ENCODE data around the gene MS4A7. TPM values are rescaled to one million over a fixed set of nuclear protein-coding genes. Genes with fewer than 3 reads are reported as not detected.

MS4A7 gene
- total RNA-seq, 6 donors from 2014 or later = 90.9 to 216 (median 183) TPM

GRCh38 chr11:60375316-60375715, 3.0 kb upstream of the MS4A7 start:
- Histone ChIP-seq H3K9me3 (no peaks in the 10 kb centered on the region), H3K4me1 (peaks cover 4 to 21% (median 9%) of the 10 kb centered on the region in 4 donors), H3K27ac (no peak overlapping the region), H3K36me3 (no peaks in the 10 kb centered on the region), H3K4me3 (no peak overlapping the region), H3K27me3 (no peaks in the 10 kb centered on the region)
- WGBS, 2 donors = 83 to 96% methylated on average over 3 of the region's 3 CpGs
- TF ChIP-seq CTCF (IDR thresholded peaks at IDR 0.05) = no peak
- TF ChIP-seq POLR2A (IDR thresholded peaks at IDR 0.05) = no peak
- TF ChIP-seq POLR2AphosphoS5 (IDR thresholded peaks at IDR 0.05) = no peak
- TF ChIP-seq EP300 (IDR thresholded peaks at IDR 0.05) = no peak
- ATAC-seq (ENCODE audit: low FRiP score in 2 of 2) (no peak), DNase-seq (no peak)

GRCh38 chr11:60376601-60377000, 1.7 kb upstream of the MS4A7 start:
- Histone ChIP-seq H3K27me3 (no peaks in the 10 kb centered on the region), H3K36me3 (no peaks in the 10 kb centered on the region), H3K9me3 (no peaks in the 10 kb centered on the region), H3K4me1 (peaks cover 0 to 8% (median 0%) of the 10 kb centered on the region in 4 donors), H3K27ac (peak overlapping the region in 2 of 4 donors; percentile 74 to 75), H3K4me3 (no peak overlapping the region)
- 58 to 74% methylated on average over 3 of the region's 3 CpGs for WGBS, 2 donors
- DNase-seq (no peak), ATAC-seq (ENCODE audit: low FRiP score in 2 of 2) (no peak)
- no peak for TF ChIP-seq POLR2AphosphoS5 (IDR thresholded peaks at IDR 0.05)
- TF ChIP-seq EP300 (IDR thresholded peaks at IDR 0.05) = no peak

GRCh38 chr11:60377401-60378136, 763 bp upstream of the MS4A7 start:
- Histone ChIP-seq H3K36me3 (no peaks in the 10 kb centered on the region), H3K27me3 (no peaks in the 10 kb centered on the region), H3K27ac (peak overlapping the region; percentile 71 to 75 (median 73)), H3K4me1 (peaks cover 0 to 7% (median 0%) of the 10 kb centered on the region in 4 donors), H3K9me3 (no peaks in the 10 kb centered on the region), H3K4me3 (no peak overlapping the region)
- peak in 3 of 4 donors; percentile 12 to 87 (median 31) for TF ChIP-seq EP300 (IDR thresholded peaks at IDR 0.05)
- TF ChIP-seq CTCF (IDR thresholded peaks at IDR 0.05) = no peak
- peak; percentile 57 to 59 for TF ChIP-seq POLR2AphosphoS5 (IDR thresholded peaks at IDR 0.05)
- peak in 1 of 4 donors; percentile 67 for TF ChIP-seq POLR2A (IDR thresholded peaks at IDR 0.05)
- peak in 1 of 2 donors; percentile 79 for DNase-seq
- peak; percentile 60 to 78 for ATAC-seq (ENCODE audit: low FRiP score in 2 of 2)
- 62 to 78% methylated on average over 2 of the region's 2 CpGs for WGBS, 2 donors

- Histone ChIP-seq H3K4me1 (no peaks in the 10 kb centered on the region), H3K27ac (peak overlapping the region in 1 of 4 donors; percentile 52), H3K4me3 (no peak overlapping the region), H3K9me3 (no peaks in the 10 kb centered on the region), H3K36me3 (no peaks in the 10 kb centered on the region), H3K27me3 (no peaks in the 10 kb centered on the region)
- 38 to 49% methylated on average over 5 of the region's 5 CpGs for WGBS, 2 donors
- DNase-seq (peak in 1 of 2 donors; percentile 40), ATAC-seq (ENCODE audit: low FRiP score in 2 of 2) (peak; percentile 74 to 84)
- TF ChIP-seq POLR2AphosphoS5 (IDR thresholded peaks at IDR 0.05) (no peak), POLR2A (IDR thresholded peaks at IDR 0.05) (peak in 1 of 4 donors; percentile 57), EP300 (IDR thresholded peaks at IDR 0.05) (no peak), CTCF (IDR thresholded peaks at IDR 0.05) (no peak)
These were observed 11.1 kb downstream of the MS4A7 start for GRCh38 chr11:60389279-60389910.

- DNase-seq (no peak), ATAC-seq (ENCODE audit: low FRiP score in 2 of 2) (peak in 1 of 2 donors; percentile 11)
- no peak overlapping the region for H3K4me3 ChIP-seq
- H3K9me3 ChIP-seq = no peaks in the 10 kb centered on the region
- peak overlapping the region in 1 of 4 donors; percentile 21 for H3K27ac ChIP-seq
- H3K36me3 ChIP-seq = no peaks in the 10 kb centered on the region
- TF ChIP-seq EP300 (IDR thresholded peaks at IDR 0.05) (no peak), POLR2AphosphoS5 (IDR thresholded peaks at IDR 0.05) (no peak)
- H3K4me1 ChIP-seq = no peaks in the 10 kb centered on the region
- no peaks in the 10 kb centered on the region for H3K27me3 ChIP-seq
These were observed 12.1 kb downstream of the MS4A7 start for GRCh38 chr11:60390419-60390818.

Measured in upper lobe of left lung (tissue), 6 donors.